H9 (cell line): Measurements from ENCODE around the gene CLEC1B. TPM values are rescaled to one million over a fixed set of nuclear protein-coding genes. Genes with fewer than 3 reads are reported as not detected.

Experiments used
- DNase-seq: peaks from one replicate; pipeline ENCODE4 v3.0.0-alpha.2; 2017
- H2AFZ ChIP-seq: one replicate; pipeline ENCODE4 v1.6.1; 2013; ENCODE audit warnings: mild to moderate bottlenecking, low read length, control low read depth, moderate library complexity
- H2AK5ac ChIP-seq: 2 replicates; pipeline ENCODE4 v1.6.1; 2013; ENCODE audit warnings: low read length, control low read depth, mixed read lengths; ENCODE audit not compliant: insufficient read length
- H2BK120ac ChIP-seq: one replicate; pipeline ENCODE4 v1.6.1; 2013; ENCODE audit warnings: low read depth, mild to moderate bottlenecking, low read length, control low read depth, inconsistent platforms; ENCODE audit not compliant: poor library complexity, severe bottlenecking
- H2BK12ac ChIP-seq: 2 replicates; pipeline ENCODE4 v1.6.1; 2013; ENCODE audit warnings: low read length, control low read depth, mixed read lengths, low read depth; ENCODE audit not compliant: insufficient read length
- H2BK15ac ChIP-seq: 2 replicates; pipeline ENCODE4 v1.6.1; 2013; ENCODE audit warnings: low read depth, low read length, control low read depth
- H2BK20ac ChIP-seq: one replicate; pipeline ENCODE4 v1.6.1; 2013; ENCODE audit warnings: low read depth, mild to moderate bottlenecking, low read length, control low read depth, inconsistent platforms; ENCODE audit not compliant: poor library complexity, severe bottlenecking
- H2BK5ac ChIP-seq: 2 replicates; pipeline ENCODE4 v1.6.1; 2013; ENCODE audit warnings: low read length, control low read depth, mixed read lengths; ENCODE audit not compliant: insufficient read length
- H3K14ac ChIP-seq: 2 replicates; pipeline ENCODE4 v1.6.1; 2013; ENCODE audit warnings: low read length, control low read depth; ENCODE audit not compliant: insufficient read depth
- H3K18ac ChIP-seq: 2 replicates; pipeline ENCODE4 v1.6.1; 2013; ENCODE audit warnings: low read depth, mild to moderate bottlenecking, mixed read lengths, low read length, control low read depth; ENCODE audit not compliant: insufficient read length
- H3K23ac ChIP-seq: 2 replicates; pipeline ENCODE4 v1.6.1; 2013; ENCODE audit warnings: low read length, control low read depth, mixed read lengths, low read depth; ENCODE audit not compliant: insufficient read length
- H3K23me2 ChIP-seq: 2 replicates; pipeline ENCODE4 v1.6.1; 2013; ENCODE audit warnings: low read depth, mild to moderate bottlenecking, mixed read lengths, low read length, control low read depth; ENCODE audit not compliant: insufficient read length, poor library complexity, severe bottlenecking
- H3K27ac ChIP-seq: 2 replicates; pipeline ENCODE4 v1.5.1; 2013; ENCODE audit warnings: low read length, control low read depth, mixed read lengths, low read depth; ENCODE audit not compliant: insufficient read length
- H3K27me3 ChIP-seq: 2 replicates; pipeline ENCODE4 v1.6.1; 2013; ENCODE audit warnings: low read length, control low read depth, inconsistent platforms; ENCODE audit not compliant: insufficient read depth
- H3K4ac ChIP-seq: 2 replicates; pipeline ENCODE4 v1.6.1; 2013; ENCODE audit warnings: low read depth, mild to moderate bottlenecking, control low read depth, inconsistent platforms, low read length, moderate library complexity
- H3K4me1 ChIP-seq: 2 replicates; pipeline ENCODE4 v1.6.1; 2013; ENCODE audit warnings: low read length, control low read depth, inconsistent platforms; ENCODE audit not compliant: insufficient read depth
- H3K4me2 ChIP-seq: 2 replicates; pipeline ENCODE4 v1.6.1; 2013; ENCODE audit warnings: low read length, control low read depth, mixed read lengths; ENCODE audit not compliant: insufficient read length, insufficient read depth
- H3K56ac ChIP-seq: 2 replicates; pipeline ENCODE4 v1.6.1; 2013; ENCODE audit warnings: low read depth, mild to moderate bottlenecking, mixed read lengths, low read length, control low read depth; ENCODE audit not compliant: insufficient read length
- H3K79me1 ChIP-seq: 2 replicates; pipeline ENCODE4 v1.6.1; 2013; ENCODE audit warnings: low read depth, mild to moderate bottlenecking, moderate library complexity, low read length, control low read depth, inconsistent platforms; ENCODE audit not compliant: insufficient read depth, poor library complexity, severe bottlenecking
- H3K79me2 ChIP-seq: 2 replicates; pipeline ENCODE4 v1.6.1; 2013; ENCODE audit warnings: low read length, control low read depth, inconsistent platforms; ENCODE audit not compliant: insufficient read depth
- H3K9ac ChIP-seq: 2 replicates; pipeline ENCODE4 v1.6.1; 2013; ENCODE audit warnings: low read length, control low read depth, mixed read lengths; ENCODE audit not compliant: insufficient read length; ENCODE audit errors: extremely low read depth
- H3K9me3 ChIP-seq: one replicate; pipeline ENCODE4 v1.6.1; 2013; ENCODE audit warnings: low read depth, low read length, inconsistent platforms; ENCODE audit not compliant: control insufficient read depth
- H3T11ph ChIP-seq: one replicate; pipeline ENCODE4 v1.6.1; 2013; ENCODE audit warnings: mild to moderate bottlenecking, low read length, control low read depth, inconsistent platforms
- H4K20me1 ChIP-seq: one replicate; pipeline ENCODE4 v1.6.1; 2013; ENCODE audit not compliant: control insufficient read depth, insufficient read length, insufficient read depth
- H4K5ac ChIP-seq: 2 replicates; pipeline ENCODE4 v1.6.1; 2013; ENCODE audit warnings: low read depth, mild to moderate bottlenecking, mixed read lengths, low read length, control low read depth; ENCODE audit not compliant: insufficient read length
- H4K8ac ChIP-seq: replicated peaks from 2 replicates; pipeline ENCODE4 v1.6.1; 2013; ENCODE audit warnings: low read length, control low read depth, mixed read lengths, low read depth; ENCODE audit not compliant: insufficient read length
- H4K91ac ChIP-seq: 2 replicates; pipeline ENCODE4 v1.6.1; 2013; ENCODE audit warnings: low read depth, mild to moderate bottlenecking, moderate library complexity, mixed read lengths, low read length, control low read depth; ENCODE audit not compliant: insufficient read length
- H3K27ac Mint-ChIP-seq, 3 experiments: 2 replicates in 2 of 3; 3 replicates in 1 of 3; pipeline ENCODE4 v1.8.0; 2020 to 2021; ENCODE audit warnings: mixed read lengths in 3 of 3, mild to moderate bottlenecking in 1 of 3, moderate library complexity in 1 of 3
- H3K27me3 Mint-ChIP-seq: 2 replicates; pipeline ENCODE4 v1.8.0; 2021; ENCODE audit warnings: low read depth, mild to moderate bottlenecking, moderate library complexity, mixed read lengths
- H3K36me3 Mint-ChIP-seq, 3 experiments: 2 replicates in 2 of 3; 3 replicates in 1 of 3; pipeline ENCODE4 v1.8.0; 2020 to 2021; ENCODE audit warnings: low read depth in 3 of 3, mixed read lengths in 3 of 3; ENCODE audit not compliant: insufficient read depth in 1 of 3
- H3K4me1 Mint-ChIP-seq, 2 experiments: 2 replicates each; pipeline ENCODE4 v1.8.0; 2020; ENCODE audit warnings: mixed read lengths in 2 of 2
- H3K4me3 Mint-ChIP-seq, 2 experiments: 2 replicates in 1 of 2; 3 replicates in 1 of 2; pipeline ENCODE4 v1.8.0; 2020 to 2021; ENCODE audit warnings: mild to moderate bottlenecking in 2 of 2, mixed read lengths in 2 of 2, moderate library complexity in 1 of 2
- H3K9me3 Mint-ChIP-seq, 2 experiments: 2 replicates in 1 of 2; 3 replicates in 1 of 2; pipeline ENCODE4 v1.8.0; 2020; ENCODE audit warnings: mild to moderate bottlenecking in 2 of 2, mixed read lengths in 2 of 2, moderate library complexity in 1 of 2
- CTCF ChIP-seq: fragments of 200-600 bp; sonication (generic); conservative IDR thresholded peaks from 3 replicates; pipeline ENCODE4 v1.8.0; 2021; ENCODE audit warnings: antibody characterized with exemption, mild to moderate bottlenecking
- WGBS: extraction: QIAGEN DNeasy Blood & Tissue Kit; methylation state at CpG from one replicate; pipeline ENCODE4 v1.1.7; 2013; ENCODE audit warnings: missing lambda C conversion rate, low lambda C conversion rate, mixed read lengths; ENCODE audit not compliant: insufficient read length; ENCODE audit errors: extremely low coverage; 5-methylcytosine and 5-hydroxymethylcytosine counted together
- total RNA-seq: library from RNA; stranded (reverse); gene quantifications from 2 replicates; pipeline ENCODE4 v1.2.1, GENCODE V29; 2021

CLEC1B gene
- total RNA-seq, 1 experiment from 2014 or later = not detected

GRCh38 chr12:10015450-10015849 lies 16.5 kb upstream of the CLEC1B start:
- no peaks in the 10 kb centered on the region for H3K27me3 Mint-ChIP-seq
- Histone ChIP-seq H3K56ac (no peak overlapping the region), H4K20me1 (no peaks in the 10 kb centered on the region), H3K4ac (no peak overlapping the region), H3K9me3 (no peaks in the 10 kb centered on the region), H4K5ac (no peak overlapping the region), H3K79me1 (no peaks in the 10 kb centered on the region), H3K23ac (no peak overlapping the region), H3K79me2 (no peaks in the 10 kb centered on the region), H2AK5ac (no peak overlapping the region), H3K23me2 (no peaks in the 10 kb centered on the region), H3K27ac (no peak overlapping the region), H3T11ph (no peak overlapping the region), H2BK15ac (no peak overlapping the region), H4K91ac (no peak overlapping the region), H3K27me3 (no peaks in the 10 kb centered on the region), H2AFZ (no peak overlapping the region), H3K9ac (no peak overlapping the region), H2BK12ac (no peak overlapping the region), H3K4me1 (no peaks in the 10 kb centered on the region; the same call in 1 of the 2 replicates), H3K18ac (no peak overlapping the region), H2BK120ac (no peak overlapping the region), H2BK5ac (no peak overlapping the region), H3K4me2 (no peak overlapping the region), H2BK20ac (no peak overlapping the region), H4K8ac (no peak overlapping the region), H3K14ac (no peak overlapping the region)
- H3K4me3 Mint-ChIP-seq = no peak overlapping the region
- DNase-seq = no peak
- no CpG with 5 or more reads among the region's 4 CpGs for WGBS
- peaks cover 22 to 26% of the 10 kb centered on the region in 2 experiments for H3K4me1 Mint-ChIP-seq
- TF ChIP-seq CTCF = no peak
- no peaks in the 10 kb centered on the region for H3K9me3 Mint-ChIP-seq
- no peaks in the 10 kb centered on the region for H3K36me3 Mint-ChIP-seq
- H3K27ac Mint-ChIP-seq = no peak overlapping the region
